Astrocyte (in vitro differentiated cells and primary cell): ENCODE measurements around the gene FGA. TPM values are rescaled to one million over a fixed set of nuclear protein-coding genes. Genes with fewer than 3 reads are reported as not detected.
A peak's percentile ranks its signal among the peaks of the same experiment; 100 is the strongest.

ENCODE experiments used
- DNase-seq: peaks from one replicate; pipeline ENCODE4 v3.0.0-alpha.2; 2010; ENCODE audit warnings: low read depth
- FAIRE-seq: peaks from 2 replicates; lab custom pipeline; 2011; peaks lifted over from hg19 to GRCh38; lab: Jason Lieb, UNC
- H2AFZ ChIP-seq: 2 replicates; pipeline ENCODE4 v1.6.0; 2012; ENCODE audit warnings: low read depth, low read length, inconsistent platforms
- H3K27ac ChIP-seq: 2 replicates; pipeline ENCODE4 v1.5.1; 2011; ENCODE audit warnings: low read depth, low read length, inconsistent platforms
- H3K27me3 ChIP-seq: 2 replicates; pipeline ENCODE4 v1.6.0; 2011; ENCODE audit warnings: low read length, inconsistent platforms; ENCODE audit not compliant: insufficient read depth
- H3K36me3 ChIP-seq: 2 replicates; pipeline ENCODE4 v1.5.1; 2011; ENCODE audit warnings: low read length, inconsistent platforms; ENCODE audit not compliant: insufficient read depth
- H3K4me1 ChIP-seq: 2 replicates; pipeline ENCODE4 v1.5.1; 2011; ENCODE audit warnings: low read length, inconsistent platforms; ENCODE audit not compliant: insufficient read depth
- H3K4me2 ChIP-seq: 2 replicates; pipeline ENCODE4 v1.6.0; 2012; ENCODE audit warnings: low read length, inconsistent platforms
- H3K4me3 ChIP-seq: 2 replicates; pipeline ENCODE4 v1.5.1; 2011; ENCODE audit warnings: low read depth, mild to moderate bottlenecking, low read length, inconsistent platforms; ENCODE audit not compliant: insufficient read depth
- H3K79me2 ChIP-seq: 2 replicates; pipeline ENCODE4 v1.6.0; 2012; ENCODE audit warnings: mild to moderate bottlenecking, low read length, inconsistent platforms; ENCODE audit not compliant: insufficient read depth
- H3K9ac ChIP-seq: 2 replicates; pipeline ENCODE4 v1.6.0; 2012; ENCODE audit warnings: mild to moderate bottlenecking, low read length, inconsistent platforms
- H3K9me3 ChIP-seq: 2 replicates; pipeline ENCODE4 v1.5.1; 2012; ENCODE audit warnings: low read depth, mild to moderate bottlenecking, low read length, inconsistent platforms; ENCODE audit not compliant: insufficient read depth
- H4K20me1 ChIP-seq: 2 replicates; pipeline ENCODE4 v1.6.0; 2012; ENCODE audit warnings: low read length, inconsistent platforms; ENCODE audit not compliant: insufficient read depth
- H3K27ac Mint-ChIP-seq: one replicate; pipeline ENCODE4 v1.8.0; 2021; ENCODE audit warnings: mild to moderate bottlenecking, mixed read lengths; ENCODE audit not compliant: unreplicated experiment
- H3K27me3 Mint-ChIP-seq: one replicate; pipeline ENCODE4 v1.8.0; 2021; ENCODE audit warnings: low read depth, mixed read lengths; ENCODE audit not compliant: unreplicated experiment
- H3K36me3 Mint-ChIP-seq: one replicate; pipeline ENCODE4 v1.8.0; 2021; ENCODE audit warnings: low read depth, mixed read lengths; ENCODE audit not compliant: unreplicated experiment
- H3K4me1 Mint-ChIP-seq: one replicate; pipeline ENCODE4 v1.8.0; 2021; ENCODE audit warnings: low read depth, mixed read lengths; ENCODE audit not compliant: unreplicated experiment
- H3K4me3 Mint-ChIP-seq: one replicate; pipeline ENCODE4 v1.8.0; 2021; ENCODE audit warnings: mild to moderate bottlenecking, moderate library complexity, mixed read lengths; ENCODE audit not compliant: unreplicated experiment
- H3K9me3 Mint-ChIP-seq: one replicate; pipeline ENCODE4 v1.8.0; 2021; ENCODE audit warnings: mild to moderate bottlenecking, mixed read lengths; ENCODE audit not compliant: unreplicated experiment
- CTCF ChIP-seq: IDR thresholded peaks from 2 replicates; pipeline ENCODE4 v1.5.1; 2011; ENCODE audit warnings: low read depth, mild to moderate bottlenecking, inconsistent platforms, low read length, moderate library complexity; ENCODE audit not compliant: insufficient read depth
- EZH2 ChIP-seq: IDR thresholded peaks from 2 replicates; pipeline ENCODE4 v1.6.1; 2012; ENCODE audit warnings: mild to moderate bottlenecking, low read length, inconsistent platforms; ENCODE audit not compliant: insufficient read depth
- total RNA-seq: library from RNA; stranded (reverse); gene quantifications from 2 replicates; pipeline ENCODE4 v1.2.1, GENCODE V29; 2021

The FGA gene
- total RNA-seq, 1 donor from 2014 or later: not detected

- Mint-ChIP-seq H3K36me3 (no peaks in the 10 kb centered on the region), H3K27me3 (no peaks in the 10 kb centered on the region), H3K4me1 (no peaks in the 10 kb centered on the region), H3K9me3 (no peaks in the 10 kb centered on the region), H3K27ac (no peak overlapping the region), H3K4me3 (no peak overlapping the region)
- no peaks in the 10 kb centered on the region for H3K9me3 ChIP-seq
- no peak overlapping the region for H3K4me3 ChIP-seq
- H3K79me2 ChIP-seq: no peaks in the 10 kb centered on the region
- TF ChIP-seq CTCF (no peak), EZH2 (no peak)
- no peaks in the 10 kb centered on the region for H3K4me1 ChIP-seq
- H3K4me2 ChIP-seq: no peak overlapping the region
- peaks cover 2% of the 10 kb centered on the region for H3K27me3 ChIP-seq
- no peak for DNase-seq
- no peak overlapping the region for H3K9ac ChIP-seq
- H3K36me3 ChIP-seq: no peaks in the 10 kb centered on the region
- H4K20me1 ChIP-seq: no peaks in the 10 kb centered on the region
- FAIRE-seq: no peak
- no peak overlapping the region for H2AFZ ChIP-seq
- H3K27ac ChIP-seq: no peak overlapping the region
Measured at GRCh38 chr4:154610582-154610981, 20.0 kb upstream of the FGA start.

- Histone ChIP-seq H3K27ac (no peak overlapping the region), H3K36me3 (no peaks in the 10 kb centered on the region), H2AFZ (no peak overlapping the region), H3K4me2 (no peak overlapping the region), H4K20me1 (no peaks in the 10 kb centered on the region), H3K27me3 (no peaks in the 10 kb centered on the region), H3K4me1 (no peaks in the 10 kb centered on the region), H3K4me3 (no peak overlapping the region), H3K9ac (no peak overlapping the region), H3K79me2 (no peaks in the 10 kb centered on the region), H3K9me3 (no peaks in the 10 kb centered on the region)
- no peaks in the 10 kb centered on the region for H3K4me1 Mint-ChIP-seq
- H3K36me3 Mint-ChIP-seq: no peaks in the 10 kb centered on the region
- H3K4me3 Mint-ChIP-seq: no peak overlapping the region
- H3K9me3 Mint-ChIP-seq: no peaks in the 10 kb centered on the region
- FAIRE-seq: no peak
- DNase-seq: no peak
- no peak for TF ChIP-seq CTCF
- TF ChIP-seq EZH2: no peak
- H3K27ac Mint-ChIP-seq: no peak overlapping the region
- H3K27me3 Mint-ChIP-seq: no peaks in the 10 kb centered on the region
Measured at GRCh38 chr4:154609532-154609931, 19.0 kb upstream of the FGA start.

- H3K4me3 ChIP-seq: no peak overlapping the region
- no peak overlapping the region for H3K27ac ChIP-seq
- no peaks in the 10 kb centered on the region for H3K79me2 ChIP-seq
- TF ChIP-seq CTCF: no peak
- TF ChIP-seq EZH2: no peak
- no peaks in the 10 kb centered on the region for H4K20me1 ChIP-seq
- no peak overlapping the region for H2AFZ ChIP-seq
- no peaks in the 10 kb centered on the region for H3K9me3 ChIP-seq
- FAIRE-seq (no peak), DNase-seq (no peak)
- H3K4me3 Mint-ChIP-seq: no peak overlapping the region
- peak overlapping the region; percentile 44 for H3K27ac Mint-ChIP-seq
- H3K4me1 ChIP-seq: no peaks in the 10 kb centered on the region
- H3K4me2 ChIP-seq: no peak overlapping the region
- H3K36me3 ChIP-seq: no peaks in the 10 kb centered on the region
- H3K9ac ChIP-seq: no peak overlapping the region
- no peaks in the 10 kb centered on the region for H3K36me3 Mint-ChIP-seq
- H3K9me3 Mint-ChIP-seq: no peaks in the 10 kb centered on the region
- no peaks in the 10 kb centered on the region for H3K27me3 Mint-ChIP-seq
- H3K4me1 Mint-ChIP-seq: no peaks in the 10 kb centered on the region
- H3K27me3 ChIP-seq: no peaks in the 10 kb centered on the region
Measured at GRCh38 chr4:154608361-154609252, 18.1 kb upstream of the FGA start.
